WTC11 (cell line): ENCODE data around the gene CLEC16A. TPM values are rescaled to one million over a fixed set of nuclear protein-coding genes. Genes with fewer than 3 reads are reported as not detected.

Experiments
- ATAC-seq: fragments of 200-7000 bp; cut with Tn5 transposase; 2 replicates; pipeline ENCODE4 v1.10.0; 2021; ENCODE audit warnings: mild to moderate bottlenecking, moderate library complexity
- CTCF ChIA-PET: fragments of 300-600 bp; sonication (Branson Sonifier 250); formaldehyde crosslinking; loops from one replicate; lab custom pipeline; 2021; ENCODE audit warnings: antibody characterized with exemption; lab: Charles Lee
- POLR2A ChIA-PET: fragments of 350-600 bp; sonication (Branson Sonifier 250); formaldehyde crosslinking; loops from one replicate; lab custom pipeline; 2021; ENCODE audit warnings: antibody characterized with exemption; lab: Charles Lee
- DNase-seq: peaks from one replicate; pipeline ENCODE4 v3.0.0; 2021; ENCODE audit warnings: low spot score
- H3K27ac Mint-ChIP-seq: 2 replicates; pipeline ENCODE4 v1.8.0; 2021; ENCODE audit warnings: mixed read lengths
- H3K27me3 Mint-ChIP-seq: 2 replicates; pipeline ENCODE4 v1.8.0; 2021; ENCODE audit warnings: low read depth, mild to moderate bottlenecking, moderate library complexity, mixed read lengths
- H3K36me3 Mint-ChIP-seq: 2 replicates; pipeline ENCODE4 v1.8.0; 2021; ENCODE audit warnings: mixed read lengths
- H3K4me1 Mint-ChIP-seq: 2 replicates; pipeline ENCODE4 v1.8.0; 2022; ENCODE audit warnings: mixed read lengths
- H3K4me3 Mint-ChIP-seq: 2 replicates; pipeline ENCODE4 v1.8.0; 2021; ENCODE audit warnings: mild to moderate bottlenecking, moderate library complexity, mixed read lengths
- H3K9me3 Mint-ChIP-seq: 2 replicates; pipeline ENCODE4 v1.8.0; 2021; ENCODE audit warnings: mixed read lengths
- AFF4 ChIP-seq: sonication (generic); formaldehyde crosslinking; IDR thresholded peaks from 2 replicates; pipeline ENCODE4 v1.8.1; 2023; ENCODE audit warnings: mild to moderate bottlenecking, missing genetic modification reagents, borderline replicate concordance
- E2F4 ChIP-seq: sonication (generic); formaldehyde crosslinking; IDR thresholded peaks from 2 replicates; pipeline ENCODE4 v1.8.1; 2022; ENCODE audit warnings: low read depth, mild to moderate bottlenecking, moderate library complexity, missing genetic modification reagents, borderline replicate concordance
- EMX1 ChIP-seq: fragments of 250-450 bp; sonication (Bioruptor Pico); IDR thresholded peaks from 2 replicates; pipeline ENCODE4 v1.8.0; 2021; ENCODE audit warnings: mild to moderate bottlenecking
- GABPB1 ChIP-seq: sonication (generic); formaldehyde crosslinking; IDR thresholded peaks from 2 replicates; pipeline ENCODE4 v1.8.1; 2023; ENCODE audit warnings: mild to moderate bottlenecking, missing genetic modification reagents
- GRHL2 ChIP-seq: fragments of 250-450 bp; sonication (Bioruptor Pico); IDR thresholded peaks from 2 replicates; pipeline ENCODE4 v1.8.0; 2022; ENCODE audit warnings: mild to moderate bottlenecking, moderate library complexity; ENCODE audit not compliant: insufficient replicate concordance, severe bottlenecking
- KAT7 ChIP-seq: sonication (generic); formaldehyde crosslinking; IDR thresholded peaks from 2 replicates; pipeline ENCODE4 v1.8.1; 2023; ENCODE audit warnings: missing genetic modification reagents, mild to moderate bottlenecking, borderline replicate concordance
- MAX ChIP-seq: sonication (generic); formaldehyde crosslinking; IDR thresholded peaks from 2 replicates; pipeline ENCODE4 v1.8.0; 2022; ENCODE audit warnings: mild to moderate bottlenecking, missing genetic modification reagents
- MLX ChIP-seq: sonication (generic); formaldehyde crosslinking; IDR thresholded peaks from 2 replicates; pipeline ENCODE4 v1.8.1; 2023; ENCODE audit warnings: mild to moderate bottlenecking, missing genetic modification reagents, moderate library complexity
- PREB ChIP-seq: sonication (generic); formaldehyde crosslinking; IDR thresholded peaks from 2 replicates; pipeline ENCODE4 v1.8.1; 2022; ENCODE audit warnings: mild to moderate bottlenecking, missing genetic modification reagents, moderate library complexity, borderline replicate concordance
- ZBTB21 ChIP-seq: sonication (generic); formaldehyde crosslinking; IDR thresholded peaks from 2 replicates; pipeline ENCODE4 v1.8.1; 2023; ENCODE audit warnings: mild to moderate bottlenecking, missing genetic modification reagents, borderline replicate concordance
- ZBTB43 ChIP-seq: sonication (generic); formaldehyde crosslinking; IDR thresholded peaks from 2 replicates; pipeline ENCODE4 v1.8.1; 2023; ENCODE audit warnings: mild to moderate bottlenecking, missing genetic modification reagents
- ZNF425 ChIP-seq: fragments of 250-450 bp; sonication (Bioruptor Pico); conservative IDR thresholded peaks from 2 replicates; pipeline ENCODE4 v1.9.0; 2021; ENCODE audit warnings: mild to moderate bottlenecking
- total RNA-seq: library from RNA; stranded (reverse); gene quantifications from 3 replicates; pipeline ENCODE4 v1.2.3, GENCODE V29; 2021

CLEC16A gene
- total RNA-seq, 1 experiment from 2014 or later = 14.4 TPM

GRCh38 chr16:10939649-10940234 lies 4.6 kb upstream of the CLEC16A start:
- CTCF ChIA-PET = interaction anchor here (3.7 kb wide), 1 partner anchor 21 kb away, joined by 38 read pairs; no protein-coding TSS in a partner anchor
- H3K4me1 Mint-ChIP-seq = peaks cover 32% of the 10 kb centered on the region
- POLR2A ChIA-PET = no interaction called here

GRCh38 chr16:10940501-10941079 lies 3.8 kb upstream of the CLEC16A start:
- TF ChIP-seq ZNF425 (CRISPR knock-in tag) (no peak), EMX1 (CRISPR knock-in tag) (no peak), E2F4 (no peak), GRHL2 (CRISPR knock-in tag) (no peak), ZBTB43 (CRISPR knock-in tag) (no peak), PREB (CRISPR knock-in tag) (no peak), ZBTB21 (CRISPR knock-in tag) (no peak), GABPB1 (CRISPR knock-in tag) (no peak), MLX (no peak)
- H3K4me3 Mint-ChIP-seq = peak overlapping the region; percentile 95
- H3K36me3 Mint-ChIP-seq = peaks cover 9% of the 10 kb centered on the region; the same call in 1 of the 2 replicates
- H3K27ac Mint-ChIP-seq = no peak overlapping the region
- no peak for DNase-seq
- POLR2A ChIA-PET = no interaction called here
- H3K9me3 Mint-ChIP-seq = no peaks in the 10 kb centered on the region
- peaks cover 39% of the 10 kb centered on the region for H3K4me1 Mint-ChIP-seq
- ATAC-seq = no peak
- CTCF ChIA-PET = interaction anchor here (1.3 to 3.7 kb wide), 2 partner anchors 8 to 22 kb away, joined by 4 to 38 read pairs; no protein-coding TSS in a partner anchor
- H3K27me3 Mint-ChIP-seq = peaks cover 3% of the 10 kb centered on the region; the same call in 1 of the 2 replicates

More at GRCh38 chr16:10939649-10940234, 4.6 kb upstream of the CLEC16A start:
- peaks cover 11% of the 10 kb centered on the region; the same call in 1 of the 2 replicates for H3K36me3 Mint-ChIP-seq
- no peak for ATAC-seq
- peaks cover 3% of the 10 kb centered on the region; the same call in 1 of the 2 replicates for H3K27me3 Mint-ChIP-seq
- H3K4me3 Mint-ChIP-seq = peak overlapping the region; percentile 95; the same call in 1 of the 2 replicates
- H3K27ac Mint-ChIP-seq = no peak overlapping the region
- no peaks in the 10 kb centered on the region for H3K9me3 Mint-ChIP-seq
- TF ChIP-seq MAX (CRISPR knock-in tag) (no peak), AFF4 (CRISPR knock-in tag) (no peak), KAT7 (CRISPR knock-in tag) (no peak)
- TF ChIP-seq, all 79 proteins: peak for 0
- DNase-seq = no peak
